Esophagus muscularis mucosa (tissue), 4 donors: Measurements from ENCODE around the gene UQCC2. TPM values are rescaled to one million over a fixed set of nuclear protein-coding genes. Genes with fewer than 3 reads are reported as not detected.

Experiments used
- DNase-seq: peaks from one replicate; pipeline ENCODE4 v3.0.0-alpha.2; 2017; ENCODE audit errors: extremely low spot score
- H3K27ac ChIP-seq, 4 donors: fragments of 200-600 bp; sonication (generic); replicated peaks in 1 of 4; 1 replicate in 3 of 4; 2 replicates in 1 of 4; pipeline ENCODE4 v1.5.1; 2016 to 2019; ENCODE audit warnings: mild to moderate bottlenecking in 1 of 4
- H3K27me3 ChIP-seq, 4 donors: fragments of 200-600 bp; sonication (generic); one replicate each; pipeline versions ENCODE4 v1.5.1 to v1.6.0; 2016 to 2019
- H3K36me3 ChIP-seq, 4 donors: fragments of 200-600 bp; sonication (generic); one replicate each; pipeline ENCODE4 v1.5.1; 2016 to 2019
- H3K4me1 ChIP-seq, 4 donors: fragments of 200-600 bp; sonication (generic); one replicate each; pipeline ENCODE4 v1.5.1; 2016 to 2019
- H3K4me3 ChIP-seq, 4 donors: fragments of 200-600 bp; sonication (generic); 1 replicate in 2 of 4; 2 replicates in 2 of 4; pipeline ENCODE4 v1.5.1; 2016 to 2019; ENCODE audit warnings: mild to moderate bottlenecking in 4 of 4, moderate library complexity in 1 of 4
- H3K9me3 ChIP-seq, 4 donors: fragments of 200-600 bp; sonication (generic); 1 replicate in 3 of 4; 2 replicates in 1 of 4; pipeline ENCODE4 v1.5.1; 2016 to 2019
- CTCF ChIP-seq, 3 experiments: fragments of 200-600 bp in 2 of 3; fragments of 450-650 bp in 1 of 3; sonication (generic) in 2 of 3; IDR thresholded peaks; one replicate each; pipeline ENCODE4 v1.5.1; 2017 to 2019; ENCODE audit warnings: antibody characterized with exemption in 3 of 3, mild to moderate bottlenecking in 2 of 3, moderate library complexity in 1 of 3
- EP300 ChIP-seq: sonication (generic); formaldehyde crosslinking; IDR thresholded peaks from one replicate; pipeline ENCODE4 v1.6.1; 2017; ENCODE audit warnings: antibody characterized with exemption
- POLR2A ChIP-seq: fragments of 450-650 bp; IDR thresholded peaks from one replicate; pipeline ENCODE4 v1.6.1; 2017; ENCODE audit warnings: antibody characterized with exemption, moderate library complexity, mild to moderate bottlenecking, low read depth
- POLR2AphosphoS5 ChIP-seq, 2 donors: sonication (generic); formaldehyde crosslinking; IDR thresholded peaks; one replicate each; pipeline ENCODE4 v1.6.1; 2017; ENCODE audit warnings: antibody characterized with exemption in 2 of 2
- WGBS: methylation state at CpG from one replicate; pipeline ENCODE4 v1.1.5; 2018; 5-methylcytosine and 5-hydroxymethylcytosine counted together
- intact Hi-C: fragments of 100-400 bp; cut with DNase I; formaldehyde crosslinking; loops from one replicate; pipeline ENCODE4 v1.15.1; 2023
- total RNA-seq, 4 donors: library from RNA; depleted of rRNA; stranded (reverse); fragments of >200 nt; gene quantifications; one replicate each; pipeline versions ENCODE4 v1.1.0 to v1.2.1, GENCODE V29; 2016

The UQCC2 gene
- total RNA-seq, 4 donors from 2014 or later, result 9.4 to 22.2 (median 14.7) TPM

GRCh38 chr6:33708516-33709204, 2.8 kb downstream of the UQCC2 start:
- peaks cover 0 to 28% (median 10%) of the 10 kb centered on the region in 4 donors for H3K36me3 ChIP-seq
- intact Hi-C loops, result no loop called here
- WGBS, result 91% methylated on average over 10 of the region's 10 CpGs
- no peak overlapping the region for H3K27ac ChIP-seq
- TF ChIP-seq EP300, result no peak
- no peak for TF ChIP-seq POLR2AphosphoS5 (IDR thresholded peaks at IDR 0.05)
- TF ChIP-seq CTCF (IDR thresholded peaks at IDR 0.05), result no peak
- no peak for TF ChIP-seq POLR2A
- no peaks in the 10 kb centered on the region for H3K27me3 ChIP-seq
- H3K9me3 ChIP-seq, result no peaks in the 10 kb centered on the region
- no peak overlapping the region for H3K4me3 ChIP-seq
- peaks cover 18 to 23% (median 20%) of the 10 kb centered on the region in 4 donors for H3K4me1 ChIP-seq
- no peak for DNase-seq

- no peaks in the 10 kb centered on the region for H3K9me3 ChIP-seq
- WGBS, result 93% methylated on average over 5 of the region's 5 CpGs
These were observed 3.7 kb downstream of the UQCC2 start for GRCh38 chr6:33707771-33708170.

GRCh38 chr6:33705955-33706725, 5.4 kb downstream of the UQCC2 start:
- peaks cover 13 to 23% (median 16%) of the 10 kb centered on the region in 4 donors for H3K4me1 ChIP-seq
- DNase-seq, result no peak
- intact Hi-C loops, result no loop called here
- no peaks in the 10 kb centered on the region for H3K27me3 ChIP-seq
- WGBS, result 85% methylated on average over 16 of the region's 16 CpGs
- peaks cover 0 to 28% (median 10%) of the 10 kb centered on the region in 4 donors for H3K36me3 ChIP-seq
- H3K9me3 ChIP-seq, result no peaks in the 10 kb centered on the region
- H3K27ac ChIP-seq, result no peak overlapping the region
- TF ChIP-seq POLR2A (no peak), POLR2AphosphoS5 (IDR thresholded peaks at IDR 0.05) (no peak), CTCF (IDR thresholded peaks at IDR 0.05) (no peak), EP300 (no peak)
- H3K4me3 ChIP-seq, result no peak overlapping the region

More at GRCh38 chr6:33707771-33708170, 3.7 kb downstream of the UQCC2 start:
- no peak for DNase-seq
- Histone ChIP-seq H3K4me3 (no peak overlapping the region), H3K27me3 (no peaks in the 10 kb centered on the region), H3K36me3 (peaks cover 0 to 28% (median 10%) of the 10 kb centered on the region in 4 donors), H3K27ac (no peak overlapping the region), H3K4me1 (peaks cover 18 to 23% (median 20%) of the 10 kb centered on the region in 4 donors)
- intact Hi-C loops, result no loop called here
- TF ChIP-seq POLR2A, result no peak
- no peak for TF ChIP-seq CTCF (IDR thresholded peaks at IDR 0.05)
- no peak for TF ChIP-seq POLR2AphosphoS5 (IDR thresholded peaks at IDR 0.05)
- TF ChIP-seq EP300, result no peak

GRCh38 chr6:33705268-33705885, 6.1 kb downstream of the UQCC2 start:
- 89% methylated on average over 9 of the region's 9 CpGs for WGBS
- intact Hi-C loops, result no loop called here
- TF ChIP-seq POLR2A (no peak), POLR2AphosphoS5 (IDR thresholded peaks at IDR 0.05) (no peak), EP300 (no peak), CTCF (IDR thresholded peaks at IDR 0.05) (no peak)

More at GRCh38 chr6:33705268-33705885, 6.1 kb downstream of the UQCC2 start:
- Histone ChIP-seq H3K4me1 (peaks cover 6 to 15% (median 9%) of the 10 kb centered on the region in 4 donors), H3K4me3 (no peak overlapping the region), H3K27ac (no peak overlapping the region), H3K9me3 (no peaks in the 10 kb centered on the region), H3K27me3 (no peaks in the 10 kb centered on the region), H3K36me3 (peaks cover 0 to 30% (median 10%) of the 10 kb centered on the region in 4 donors)
- no peak for DNase-seq
